Gastrocnemius medialis (tissue), 4 donors: ENCODE measurements around the gene PDSS1.

Source experiments
- POLR2A ChIP-seq, 2 donors: fragments of 450-650 bp; IDR thresholded peaks; one replicate each; pipeline ENCODE4 v1.6.1; 2017; ENCODE audit warnings: antibody characterized with exemption in 2 of 2, mild to moderate bottlenecking in 2 of 2, moderate library complexity in 2 of 2
- TF ChIP-seq, protein P1 (sequence below), 5 experiments: fragments of 450-650 bp in 3 of 5; fragments of 200-600 bp in 2 of 5; sonication (generic) in 2 of 5; IDR thresholded peaks in 4 of 5; conservative IDR thresholded peaks in 1 of 5; 1 replicate in 4 of 5; 2 replicates in 1 of 5; pipeline ENCODE4 v1.5.1; 2016 to 2019; ENCODE audit warnings: antibody characterized with exemption in 5 of 5, mild to moderate bottlenecking in 3 of 5, moderate library complexity in 3 of 5

DNA sequence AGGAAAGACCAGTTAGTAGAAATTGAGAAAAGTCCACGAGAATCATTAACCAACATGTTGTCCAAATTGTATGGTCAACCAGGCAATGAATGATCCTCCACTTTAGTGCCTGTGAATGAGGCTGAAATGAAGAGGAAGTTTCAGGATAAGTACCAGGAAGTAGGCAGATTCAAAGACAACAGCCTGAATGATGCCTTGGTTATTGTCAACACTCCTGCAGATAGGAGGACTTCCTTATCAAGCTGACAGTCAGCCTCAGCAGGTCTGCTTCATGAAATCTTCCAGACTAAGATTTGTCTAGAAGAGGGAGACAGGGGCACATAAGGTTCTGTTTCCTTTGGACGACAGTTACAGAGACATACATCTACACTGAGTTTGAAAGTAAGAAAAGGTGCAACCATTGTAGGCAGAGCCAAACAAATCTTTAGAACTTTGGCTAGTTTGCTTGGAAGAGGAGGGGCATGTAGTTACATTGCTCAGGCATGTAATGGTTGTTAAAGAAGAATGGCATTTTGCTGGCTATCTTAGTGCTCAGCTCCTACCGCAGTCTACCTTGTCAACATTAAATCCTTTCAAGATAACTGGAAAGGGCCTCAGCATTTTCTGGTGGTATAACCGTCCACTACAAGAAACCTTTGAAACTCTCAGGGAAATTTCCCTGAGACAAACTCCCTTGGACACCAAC is 81.8 kb downstream of the PDSS1 start:
- TF ChIP-seq, protein P1, sequence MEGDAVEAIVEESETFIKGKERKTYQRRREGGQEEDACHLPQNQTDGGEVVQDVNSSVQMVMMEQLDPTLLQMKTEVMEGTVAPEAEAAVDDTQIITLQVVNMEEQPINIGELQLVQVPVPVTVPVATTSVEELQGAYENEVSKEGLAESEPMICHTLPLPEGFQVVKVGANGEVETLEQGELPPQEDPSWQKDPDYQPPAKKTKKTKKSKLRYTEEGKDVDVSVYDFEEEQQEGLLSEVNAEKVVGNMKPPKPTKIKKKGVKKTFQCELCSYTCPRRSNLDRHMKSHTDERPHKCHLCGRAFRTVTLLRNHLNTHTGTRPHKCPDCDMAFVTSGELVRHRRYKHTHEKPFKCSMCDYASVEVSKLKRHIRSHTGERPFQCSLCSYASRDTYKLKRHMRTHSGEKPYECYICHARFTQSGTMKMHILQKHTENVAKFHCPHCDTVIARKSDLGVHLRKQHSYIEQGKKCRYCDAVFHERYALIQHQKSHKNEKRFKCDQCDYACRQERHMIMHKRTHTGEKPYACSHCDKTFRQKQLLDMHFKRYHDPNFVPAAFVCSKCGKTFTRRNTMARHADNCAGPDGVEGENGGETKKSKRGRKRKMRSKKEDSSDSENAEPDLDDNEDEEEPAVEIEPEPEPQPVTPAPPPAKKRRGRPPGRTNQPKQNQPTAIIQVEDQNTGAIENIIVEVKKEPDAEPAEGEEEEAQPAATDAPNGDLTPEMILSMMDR (IDR thresholded peaks at IDR 0.05 in 4 of 5, conservative IDR thresholded peaks at IDR 0.05 in 1 of 5): no peak
- no peak for TF ChIP-seq POLR2A (IDR thresholded peaks at IDR 0.05)
